AG08396 (cell line): ENCODE results near the gene SRP9.
"Not testable (repeated sequence)": the region's sequence is repeated elsewhere in the genome, so short reads cannot be mapped to it uniquely, and the experiment has no call there.

Experiments used
- DNase-seq: peaks from one replicate; pipeline ENCODE4 v3.0.0; 2012; ENCODE audit warnings: low spot score, mixed read lengths

Gene SRP9

DNA sequence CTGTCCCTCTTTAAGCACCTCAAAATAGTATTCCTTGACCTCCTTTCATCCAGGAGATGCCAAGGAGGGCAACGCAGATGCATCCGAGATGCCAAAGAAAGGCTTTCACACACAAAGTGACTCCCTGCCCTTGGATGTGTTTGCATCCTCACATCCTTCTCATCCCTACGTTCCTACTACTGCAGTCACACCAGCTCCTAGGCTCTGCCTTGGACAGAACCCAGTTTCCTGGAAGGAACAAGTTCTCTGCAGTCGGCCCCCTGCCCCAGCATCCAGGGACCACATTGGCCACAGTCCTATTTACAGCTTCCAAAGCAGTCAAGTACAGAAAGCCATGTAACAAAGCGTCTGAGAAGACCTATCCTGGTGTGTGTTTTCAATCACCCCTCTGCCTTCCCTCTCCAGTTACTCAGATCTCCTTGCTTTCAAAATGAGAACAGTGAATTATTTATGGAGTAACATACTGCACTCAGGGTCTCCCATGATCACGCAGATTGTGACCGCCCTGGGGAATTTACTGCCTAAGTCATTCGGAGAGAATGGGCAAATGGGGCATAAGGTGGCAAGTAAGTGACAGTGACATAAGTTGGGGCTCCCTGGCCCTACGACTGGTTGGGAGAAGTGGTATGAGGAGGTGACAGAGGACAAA lies 21.8 kb upstream of the SRP9 start:
- DNase-seq, result no peak

DNA sequence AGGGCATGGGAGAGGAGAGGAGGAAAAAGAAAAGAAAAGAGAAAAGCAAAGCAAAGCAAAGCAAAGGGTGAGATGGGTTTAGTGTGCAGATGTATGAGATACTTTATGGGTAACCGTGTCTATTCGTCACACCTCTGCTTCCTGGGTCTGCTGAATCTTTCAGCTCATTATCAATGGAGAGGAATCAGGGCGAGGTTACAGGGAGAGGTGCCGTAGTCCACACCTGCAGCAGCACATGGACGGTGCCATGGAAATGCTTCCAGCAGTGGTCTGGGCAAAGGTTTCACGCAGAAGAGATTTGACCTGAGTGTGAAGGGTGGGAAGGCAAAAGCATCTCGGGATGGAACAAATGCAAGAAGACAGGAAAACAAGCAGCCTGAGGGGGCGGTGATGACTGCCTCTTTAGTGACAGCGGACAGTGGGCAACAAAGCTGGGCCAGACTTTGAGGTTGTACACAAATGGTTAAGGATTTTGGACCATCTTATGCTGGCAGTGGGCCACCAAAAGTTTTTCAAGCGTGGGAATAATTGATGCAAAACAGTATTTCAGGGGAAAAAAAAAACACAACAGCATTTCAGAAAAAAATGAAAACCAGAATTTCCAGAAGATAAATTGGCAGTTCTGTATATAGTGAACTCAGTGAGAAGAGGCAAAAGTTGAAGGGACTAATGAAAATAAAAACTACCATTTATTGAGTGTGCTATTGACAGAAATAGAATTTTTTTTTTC lies 19.5 kb upstream of the SRP9 start:
- no peak for DNase-seq

DNA sequence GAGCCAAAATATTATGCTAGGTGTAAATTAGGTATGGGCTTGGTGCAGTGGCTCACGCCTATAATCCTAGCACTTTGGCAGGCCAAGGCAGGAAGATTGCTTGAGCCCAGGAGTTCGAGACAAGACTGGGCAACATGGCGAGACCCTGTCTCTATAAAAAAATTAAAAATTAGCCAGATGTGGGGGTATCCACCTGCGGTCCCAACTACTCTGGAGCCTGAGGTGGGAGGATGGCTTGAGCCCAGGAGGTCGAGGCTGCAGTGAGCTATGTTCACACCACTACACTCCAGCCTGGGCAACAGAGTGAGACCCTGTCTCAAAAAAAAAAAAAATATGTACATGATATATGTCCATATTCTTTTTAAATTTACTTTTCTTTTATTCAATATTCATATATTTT lies 17.7 kb upstream of the SRP9 start:
- not testable (repeated sequence) for DNase-seq

DNA sequence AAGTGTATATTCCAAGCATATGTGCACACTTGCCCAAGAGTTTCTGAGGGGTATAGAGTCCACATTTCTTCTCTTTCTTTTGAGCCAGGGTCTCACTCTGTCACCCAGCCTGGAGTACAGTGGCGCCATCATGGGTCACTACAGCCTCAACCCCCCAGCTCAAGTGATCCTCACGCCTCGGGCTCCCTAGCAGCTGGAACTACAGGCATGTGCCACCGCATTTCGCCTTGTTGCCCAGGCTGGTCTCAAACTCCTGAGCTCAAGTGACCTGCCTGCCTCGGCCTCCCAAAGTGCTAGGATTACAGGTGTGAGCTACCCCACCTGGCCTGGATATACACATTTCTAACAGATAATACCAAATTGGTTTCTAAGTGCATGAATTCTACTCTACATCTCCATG lies 17.1 kb upstream of the SRP9 start:
- DNase-seq, result no peak

DNA sequence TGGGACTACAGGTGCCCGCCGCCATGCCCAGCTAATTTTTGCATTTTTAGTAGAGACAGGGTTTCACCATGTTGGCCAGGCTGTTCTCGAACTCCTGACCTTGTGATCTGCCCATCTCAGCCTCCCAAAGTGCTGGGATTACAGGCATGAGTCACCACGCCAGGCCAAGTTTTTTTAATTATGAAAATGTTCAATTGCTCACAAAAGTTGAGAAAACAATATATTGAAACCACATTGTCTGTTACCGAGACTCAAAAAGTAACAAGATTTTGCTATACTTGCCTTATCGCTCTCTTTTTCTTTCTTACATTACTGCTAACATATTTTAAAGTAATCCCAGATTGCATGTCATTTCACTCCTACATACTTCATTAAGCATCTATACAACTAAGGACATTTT lies 16.2 kb upstream of the SRP9 start:
- not testable (repeated sequence) for DNase-seq

DNA sequence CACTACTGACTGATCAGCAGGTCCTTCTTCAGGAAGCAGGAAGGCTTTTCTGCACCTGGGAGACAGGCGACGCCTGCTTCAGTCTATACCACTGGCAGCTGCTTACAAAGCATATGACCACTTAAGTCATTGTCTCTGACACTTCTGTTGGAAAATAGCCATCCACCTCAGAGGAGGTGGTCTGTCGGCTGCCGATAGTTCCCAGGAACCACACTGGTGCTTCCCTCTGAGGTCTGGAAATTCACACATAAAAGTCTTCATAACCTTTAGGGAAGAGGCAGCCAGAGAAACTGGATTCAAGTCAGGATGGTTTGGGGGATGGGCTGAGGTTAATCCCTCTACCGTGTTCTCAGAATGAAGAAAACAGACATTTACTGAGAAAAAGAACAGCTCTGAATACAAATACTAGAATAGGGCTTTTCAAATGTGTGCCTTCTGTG lies 15.6 kb upstream of the SRP9 start:
- no peak for DNase-seq

DNA sequence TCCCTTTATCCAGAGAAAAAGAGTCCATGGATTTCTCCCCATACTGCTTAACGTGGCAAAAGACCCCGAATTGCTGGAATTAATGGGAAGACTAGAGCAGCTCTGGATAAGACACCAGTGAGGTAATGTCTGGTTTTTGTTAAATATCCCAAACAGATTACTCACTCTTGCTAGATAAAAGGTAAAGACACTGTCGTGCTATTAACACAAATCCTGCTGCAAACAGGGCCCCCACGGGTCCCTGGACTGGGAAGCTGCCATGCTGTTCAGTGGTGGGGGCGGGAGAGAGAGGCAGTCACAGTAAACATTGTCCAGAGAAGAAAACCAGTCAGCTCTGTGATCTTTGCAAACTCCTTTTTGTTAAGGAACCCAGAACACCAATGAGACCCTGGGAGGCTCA lies 15.2 kb upstream of the SRP9 start:
- DNase-seq, result no peak

DNA sequence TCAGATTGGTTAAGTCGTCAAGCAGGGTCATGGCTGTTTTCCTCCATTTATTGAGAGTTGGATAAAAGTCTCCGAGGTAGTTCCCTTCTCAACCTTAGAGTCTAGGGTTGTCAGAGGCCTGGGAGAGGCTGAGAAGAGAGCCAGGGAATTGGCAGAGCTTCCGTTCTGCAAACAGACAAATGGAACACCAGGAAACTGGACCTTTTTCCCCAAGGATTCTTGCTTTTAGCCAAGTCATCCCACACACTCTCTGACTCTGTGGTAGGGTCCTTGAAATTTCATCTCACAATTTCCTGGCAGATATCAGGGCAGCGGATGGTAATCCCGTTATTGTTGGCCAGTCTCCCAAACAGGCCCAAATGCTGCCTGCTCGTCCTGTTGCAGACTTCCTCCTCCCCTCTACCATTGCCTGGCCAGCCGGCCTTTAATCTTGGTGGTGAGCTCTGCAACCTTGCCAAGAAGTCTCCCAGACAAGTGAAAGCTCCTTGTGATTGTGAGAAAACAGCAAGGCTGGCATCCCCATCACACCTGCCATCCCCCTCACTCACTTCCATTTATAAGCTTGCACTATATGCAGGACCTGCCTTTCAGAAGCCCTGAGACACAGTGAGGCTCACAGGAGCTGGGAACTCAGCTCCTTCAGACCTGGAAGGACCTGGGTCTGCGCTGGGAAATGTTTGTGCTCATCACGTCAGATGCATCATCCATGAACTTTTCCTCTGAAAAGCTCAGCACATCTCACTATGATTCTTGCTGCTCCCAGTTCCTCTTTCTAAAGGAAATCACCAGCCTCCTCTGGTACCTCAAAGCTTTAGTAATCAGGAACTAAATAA lies 13.7 kb upstream of the SRP9 start:
- DNase-seq, result no peak

DNA sequence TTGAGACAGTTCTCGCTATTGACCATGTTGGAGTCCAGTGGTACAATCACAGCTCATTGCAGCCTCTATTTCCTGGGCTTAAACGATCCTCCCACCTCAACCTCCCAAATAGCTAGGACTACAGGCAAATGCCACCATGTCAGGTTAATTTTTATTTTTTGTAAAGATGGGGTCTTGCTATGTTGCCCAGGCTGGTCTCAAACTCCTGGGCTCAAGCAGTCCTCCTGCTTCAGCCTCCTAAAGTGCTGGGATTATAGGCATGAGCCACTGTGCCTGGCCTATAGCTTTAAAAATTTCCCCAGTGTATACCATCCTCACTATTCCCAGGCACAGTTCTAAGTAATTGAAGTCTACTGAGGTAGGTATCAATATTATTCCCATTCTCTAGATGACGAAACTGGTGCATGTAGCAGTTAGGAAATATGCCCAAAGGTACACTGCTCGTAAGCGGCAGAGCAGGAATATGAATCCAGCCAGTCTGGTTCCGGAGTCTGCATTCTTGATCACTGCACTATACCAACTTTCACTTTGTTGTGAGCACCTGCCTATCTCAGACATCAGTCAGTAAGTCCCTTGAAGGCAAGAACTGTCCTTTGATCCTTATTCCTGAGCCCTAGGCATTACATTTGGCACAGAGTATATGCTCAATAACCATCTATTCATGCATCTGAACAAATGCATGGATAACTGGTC lies 11.5 kb upstream of the SRP9 start:
- no peak for DNase-seq

DNA sequence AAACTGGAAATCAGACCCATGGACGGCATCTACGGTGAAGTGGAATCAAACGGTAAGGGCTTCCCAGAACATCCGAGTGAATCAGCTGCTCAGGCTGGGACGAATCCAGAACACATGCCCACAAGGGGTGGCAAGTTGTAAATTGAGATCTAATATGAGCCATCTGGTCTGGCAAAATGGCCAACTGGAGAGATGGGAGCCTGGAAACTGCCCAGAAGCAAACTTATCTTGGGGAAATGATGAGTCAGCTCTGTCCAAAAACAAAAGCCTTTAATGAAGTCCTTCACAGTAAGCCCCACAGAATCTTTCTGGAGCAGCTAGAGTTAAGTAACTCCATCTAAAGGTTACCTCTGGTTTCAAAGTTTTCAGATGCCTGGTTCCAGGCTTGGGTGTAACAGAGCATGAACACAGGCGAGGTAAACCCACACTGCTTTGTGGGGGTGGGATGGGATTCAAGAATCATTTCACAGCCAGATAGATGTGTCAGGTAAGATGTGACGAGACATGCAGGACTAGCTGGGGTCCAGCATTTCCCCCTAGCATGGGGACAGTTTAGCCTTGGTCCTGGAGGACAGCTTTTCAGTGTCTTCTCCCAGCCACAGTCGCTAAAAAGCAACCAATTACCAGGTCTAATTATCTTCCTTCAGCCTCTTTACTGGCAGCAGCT lies 10.5 kb upstream of the SRP9 start:
- peak; percentile 65 for DNase-seq

DNA sequence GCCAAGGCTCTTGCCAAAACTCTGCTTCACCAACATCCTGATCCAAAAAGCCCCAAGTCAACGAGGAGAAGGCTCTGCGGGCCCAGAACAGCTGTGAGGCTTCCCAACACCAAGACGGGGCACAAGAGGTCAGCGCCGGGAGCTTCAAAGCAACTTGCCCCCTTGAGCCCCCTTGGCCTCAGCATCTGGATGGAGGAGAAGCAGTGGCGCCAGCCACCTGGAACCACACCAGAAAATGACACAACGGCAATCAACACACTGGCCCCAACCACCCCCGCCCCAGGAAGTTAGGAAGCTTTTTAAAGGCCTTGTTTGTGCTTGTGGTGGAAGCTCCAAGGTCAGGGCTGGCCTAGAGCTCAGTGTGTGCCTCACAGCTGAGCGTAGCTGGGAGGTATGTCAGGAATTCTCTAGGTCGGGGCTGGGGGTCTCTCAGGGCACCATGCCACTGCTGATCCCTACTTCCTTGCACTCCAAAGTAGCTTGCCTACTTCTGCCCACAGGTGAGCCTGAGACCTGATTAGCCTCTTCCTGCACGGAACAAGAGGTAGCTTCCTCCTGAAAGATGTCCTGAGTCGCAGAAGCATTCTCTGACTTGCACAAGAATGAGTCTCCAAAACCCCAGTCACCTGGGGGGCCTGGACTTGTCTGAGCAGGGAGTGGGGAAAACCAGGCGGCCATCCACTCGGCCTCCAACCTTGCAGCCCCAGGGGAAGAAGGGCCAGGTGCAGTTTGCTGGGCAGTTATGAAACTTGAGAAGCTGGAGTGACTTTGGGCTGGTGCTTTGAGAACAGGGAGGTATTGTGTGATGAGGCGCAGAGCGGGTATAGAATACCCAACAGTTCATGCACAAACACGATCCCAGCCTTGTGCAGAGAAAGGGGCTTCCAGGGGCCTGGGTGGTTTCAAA lies 9.7 kb upstream of the SRP9 start:
- peak; percentile 75 for DNase-seq

DNA sequence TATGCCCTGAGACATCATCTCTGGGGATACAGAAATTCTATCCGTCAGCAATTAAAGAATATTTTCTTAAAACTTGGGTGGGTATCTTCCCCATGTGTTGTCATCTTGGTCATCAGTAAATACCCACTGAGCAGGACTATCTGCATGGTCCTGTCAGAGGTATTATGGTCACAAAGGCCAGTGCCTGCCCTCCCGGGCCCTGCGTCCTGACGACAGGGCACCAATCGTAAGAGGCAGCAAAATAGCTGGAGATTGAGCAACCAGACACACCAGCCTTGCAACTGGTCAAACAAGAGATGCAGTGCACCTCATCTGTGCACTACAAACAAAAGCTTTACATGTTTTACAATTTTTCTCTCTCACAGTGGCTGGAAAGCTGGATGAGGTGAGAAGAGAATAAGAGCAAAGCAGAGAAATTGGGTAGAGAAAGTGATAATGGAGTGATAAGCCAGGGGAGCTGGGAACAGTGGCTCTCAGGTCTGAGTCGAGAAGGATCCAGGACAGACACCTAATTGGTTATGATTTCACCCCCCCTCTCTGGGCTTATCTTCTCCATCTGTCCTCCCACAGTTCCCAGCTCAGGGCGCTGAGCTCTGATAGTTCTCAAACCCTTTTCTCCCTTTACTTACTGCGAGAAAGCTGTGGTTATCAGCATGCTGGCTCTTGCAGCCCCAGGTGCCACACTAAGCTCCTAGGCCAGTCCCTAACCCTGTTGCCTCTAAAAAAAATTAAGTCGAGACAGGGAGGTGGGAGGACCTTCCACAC lies 8.8 kb upstream of the SRP9 start:
- no peak for DNase-seq

DNA sequence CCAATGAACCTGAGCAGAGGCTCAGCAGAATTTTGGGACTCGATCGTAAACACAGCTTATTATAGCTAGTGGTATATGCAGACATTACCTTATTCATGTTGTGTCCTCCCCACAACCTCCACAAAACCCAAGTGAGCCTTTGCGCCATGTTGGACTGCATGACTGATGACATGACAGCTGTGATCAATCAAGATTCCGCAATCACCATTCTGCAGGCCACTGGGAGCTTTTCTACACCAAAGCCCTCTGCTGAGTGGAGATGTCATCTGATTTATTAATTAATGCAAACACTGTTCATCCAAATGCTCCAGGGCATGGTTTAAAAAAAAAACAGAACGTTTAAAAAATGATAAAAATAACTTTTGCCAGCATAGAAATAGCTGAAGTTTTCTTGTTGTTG lies 7.9 kb upstream of the SRP9 start:
- no peak for DNase-seq

DNA sequence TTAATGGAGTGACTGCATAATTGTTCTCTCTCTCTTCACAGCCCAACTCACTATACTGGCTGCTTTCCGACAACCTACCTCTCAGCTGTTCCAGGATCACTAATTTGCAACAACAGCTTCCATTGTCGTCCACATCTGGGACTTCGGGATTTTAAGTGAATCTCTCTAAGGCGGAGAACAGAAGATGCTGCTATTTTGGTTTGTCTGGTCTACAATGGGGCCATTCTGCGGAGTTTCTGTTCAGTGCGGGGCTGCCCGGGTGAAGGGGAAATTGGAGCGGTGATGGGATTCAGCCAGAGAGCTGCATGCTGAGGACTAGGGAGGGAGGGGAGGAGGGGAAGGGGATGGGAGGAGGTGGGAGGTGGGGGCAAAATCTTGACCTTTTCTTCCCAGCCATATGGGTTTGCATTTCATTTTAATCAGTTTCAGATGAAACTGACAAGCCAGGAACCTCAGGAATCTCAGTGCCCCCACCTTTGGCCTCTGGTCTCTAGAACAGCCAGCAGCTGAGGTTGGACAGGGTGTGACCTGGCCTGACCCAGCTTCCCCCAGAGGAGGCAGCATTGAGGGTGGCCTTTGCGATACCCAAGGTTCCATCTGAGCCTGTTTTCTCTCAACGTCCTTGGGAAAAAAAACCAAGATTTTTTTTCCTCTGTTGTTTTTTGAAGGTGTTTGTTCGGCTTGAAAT lies 6.9 kb upstream of the SRP9 start:
- no peak for DNase-seq

DNA sequence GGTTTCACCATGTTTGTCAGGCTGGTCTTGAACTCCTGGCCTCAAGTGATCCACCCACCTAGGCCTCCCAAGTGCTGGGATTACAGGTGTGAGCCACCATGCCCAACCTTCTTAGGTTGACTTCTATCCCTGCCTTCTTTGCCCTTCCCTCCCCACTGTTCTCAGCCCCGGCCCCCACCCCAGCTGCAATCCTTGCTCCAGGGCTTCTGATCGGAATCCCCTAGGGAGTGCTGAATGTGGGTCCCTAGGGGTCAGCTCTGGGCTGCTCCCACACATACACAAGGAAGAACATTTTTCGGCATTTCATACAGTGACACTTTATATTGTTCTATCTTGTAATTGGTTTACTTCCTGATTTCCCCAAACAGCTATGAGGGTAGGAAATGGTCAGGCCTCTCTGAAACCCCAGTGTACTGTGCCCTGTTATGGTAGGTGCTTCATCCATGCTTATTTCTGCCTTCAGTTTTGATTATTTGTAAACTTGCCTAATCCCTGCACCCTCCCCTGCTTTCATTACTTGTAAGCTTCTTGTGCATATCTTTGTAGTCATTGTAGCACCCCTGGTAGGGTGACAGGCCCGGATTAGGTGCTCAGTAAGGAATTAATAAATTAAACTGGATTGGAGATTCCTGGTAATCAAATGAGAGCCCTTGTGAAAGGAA lies 5.8 kb upstream of the SRP9 start:
- no peak for DNase-seq

DNA sequence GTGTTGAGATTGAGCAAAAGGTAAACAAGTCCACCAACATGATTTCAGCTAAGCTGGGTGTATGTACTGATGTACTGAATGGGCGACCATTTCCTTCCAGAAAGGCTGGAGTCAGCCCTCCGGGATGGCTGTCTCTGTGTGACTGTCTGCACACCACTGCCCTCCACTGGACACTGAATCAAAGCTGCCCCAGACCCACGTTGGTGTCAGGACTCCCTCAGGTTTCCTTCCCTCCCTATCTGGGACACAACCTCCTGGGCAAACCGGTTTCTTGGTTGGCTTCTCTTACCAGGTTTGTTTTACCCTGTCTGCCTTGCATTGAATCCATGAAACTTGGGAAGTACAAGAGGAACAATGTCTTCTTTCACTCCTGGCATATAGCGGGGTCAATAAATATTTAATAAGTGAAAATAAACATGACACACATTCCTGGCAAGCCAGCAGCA lies 5.3 kb upstream of the SRP9 start:
- peak; percentile 77 for DNase-seq

DNA sequence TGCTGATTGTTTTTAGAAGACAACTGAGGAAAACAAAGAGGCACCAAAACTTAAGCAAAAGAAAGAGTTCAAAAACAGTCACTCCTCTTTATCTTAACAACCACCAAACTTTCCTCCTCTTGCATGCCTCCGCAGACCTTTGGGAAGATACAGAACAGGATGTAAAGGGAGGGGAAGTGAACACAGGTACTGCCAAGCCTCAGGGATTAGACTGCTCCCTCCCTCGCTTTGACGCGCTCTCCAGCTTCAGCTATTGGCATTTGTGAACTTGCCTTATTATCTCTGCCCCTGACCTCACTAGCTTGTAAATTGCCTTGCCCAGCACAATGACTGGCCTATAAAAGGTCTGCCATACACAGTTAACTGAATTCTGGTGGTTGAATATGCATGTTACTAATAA lies 4.8 kb upstream of the SRP9 start:
- no peak for DNase-seq

DNA sequence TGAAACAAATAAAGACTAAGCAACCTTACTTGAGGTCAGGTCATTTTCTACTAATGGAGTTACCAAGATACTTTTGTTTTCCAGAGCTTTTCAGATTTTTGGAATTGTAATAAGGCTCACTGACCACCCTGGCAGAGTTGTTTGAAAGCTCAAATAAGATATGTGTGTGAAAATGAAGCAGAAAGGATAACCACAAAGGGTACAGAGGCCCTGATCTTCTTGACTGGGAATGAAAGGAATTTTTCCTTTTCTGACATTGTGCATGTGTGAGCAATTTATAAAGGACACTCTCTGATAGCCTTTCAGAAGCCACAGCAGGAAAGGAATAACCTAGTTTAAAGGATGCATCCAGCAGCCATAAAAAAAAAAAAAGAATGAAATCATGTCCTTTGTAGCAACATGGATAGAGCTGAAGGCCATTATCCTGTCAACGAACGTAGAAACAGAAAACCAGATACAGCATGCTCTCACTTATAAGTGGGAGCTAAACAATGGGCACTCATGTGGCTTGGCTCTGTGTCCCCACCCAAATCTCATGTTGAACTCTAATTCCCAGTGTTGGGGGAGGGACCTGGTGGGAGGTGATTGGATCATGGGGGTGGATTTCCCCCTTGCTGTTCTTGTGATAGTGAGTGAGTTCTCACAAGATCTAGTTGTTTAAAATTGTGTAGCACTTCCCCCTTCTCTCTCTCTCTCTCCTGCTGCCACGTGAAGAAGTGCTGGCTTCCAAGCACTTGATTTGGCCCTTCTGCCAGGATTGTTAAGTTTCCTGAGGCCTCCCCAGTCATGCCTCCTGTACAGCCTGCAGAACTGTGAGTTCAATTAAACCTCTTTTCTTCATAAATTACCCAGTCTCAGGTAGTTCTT lies 3.1 kb upstream of the SRP9 start:
- no peak for DNase-seq
